Measurements from ENCODE around the gene IGF1R.

IGF1R gene

DNA sequence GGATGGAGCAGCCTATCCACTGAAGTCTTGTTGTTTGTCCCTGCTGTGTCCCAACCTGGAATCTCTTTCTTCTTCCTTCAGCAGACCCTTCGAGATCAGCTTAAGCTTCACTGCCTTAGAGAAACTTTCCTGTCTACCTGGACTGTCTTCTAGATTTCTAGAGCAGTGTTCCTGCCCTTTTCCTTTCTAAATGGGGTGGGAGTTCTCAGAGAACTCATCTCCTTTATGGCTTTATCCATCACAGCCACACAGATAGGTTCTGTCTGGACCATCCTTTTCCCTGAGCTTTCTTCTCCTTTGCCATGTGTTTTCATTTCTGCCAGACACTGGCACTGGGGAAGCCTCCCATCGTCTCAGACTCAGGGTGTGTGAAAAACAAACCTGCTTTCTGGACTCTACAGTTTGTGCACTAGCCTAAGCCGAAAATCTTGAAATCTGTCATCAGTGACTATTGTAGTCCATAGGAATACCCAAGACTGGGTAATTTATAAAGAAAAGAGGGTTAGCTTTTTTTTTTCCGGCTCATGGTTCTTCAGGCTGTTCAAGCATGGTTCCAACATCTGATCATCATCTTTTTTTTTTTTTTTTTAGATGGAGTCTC, 181.8 kb downstream of the IGF1R start:
- Histone ChIP-seq H3K9me3 (ENCODE audit: control insufficient read depth, low read length) (peaks cover 20% of the 10 kb centered on the region), H3K4me3 (ENCODE audit: insufficient read depth, low read depth, low read length, poor library complexity, severe bottlenecking) (no peak overlapping the region), H3K4me1 (ENCODE audit: control insufficient read depth, insufficient read depth, low read length, poor library complexity, severe bottlenecking) (no peaks in the 10 kb centered on the region), H3K36me3 (ENCODE audit: control insufficient read depth, insufficient read depth, low read length) (no peaks in the 10 kb centered on the region), H3K27ac (ENCODE audit: insufficient read depth, low read length, poor library complexity, severe bottlenecking) (no peak overlapping the region), H3K27me3 (replicated peaks; ENCODE audit: control insufficient read depth, insufficient read depth, low read length, poor library complexity, severe bottlenecking) (no peaks in the 10 kb centered on the region)
- no peak for DNase-seq

DNA sequence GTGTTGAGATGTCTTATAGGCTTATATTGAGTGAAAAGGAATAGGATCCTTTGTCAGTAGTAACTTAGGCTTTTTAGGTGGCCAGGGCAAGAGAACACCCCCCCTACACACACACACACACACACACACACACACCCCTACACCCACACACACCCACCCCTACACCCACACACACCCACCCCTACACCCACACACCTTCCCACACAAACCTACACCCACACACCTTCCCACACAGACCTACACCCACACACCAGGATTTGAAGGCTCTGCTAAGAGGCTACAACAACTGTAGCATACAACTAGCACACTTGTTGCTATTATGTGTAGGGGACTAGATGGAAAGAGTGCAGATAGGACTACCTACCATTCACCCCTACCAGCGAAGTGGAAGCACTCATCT, 186.6 kb downstream of the IGF1R start:
- no peak overlapping the region for H3K27ac ChIP-seq (ENCODE audit: insufficient read depth, low read length, poor library complexity, severe bottlenecking)
- H3K4me1 ChIP-seq (ENCODE audit: control insufficient read depth, insufficient read depth, low read length, poor library complexity, severe bottlenecking) = no peaks in the 10 kb centered on the region
- H3K4me3 ChIP-seq (ENCODE audit: insufficient read depth, low read depth, low read length, poor library complexity, severe bottlenecking) = no peak overlapping the region
- no peak for DNase-seq
- H3K9me3 ChIP-seq (ENCODE audit: control insufficient read depth, low read length) = peaks cover 10% of the 10 kb centered on the region
- no peaks in the 10 kb centered on the region for H3K36me3 ChIP-seq (ENCODE audit: control insufficient read depth, insufficient read depth, low read length)
- no peaks in the 10 kb centered on the region for H3K27me3 ChIP-seq (replicated peaks; ENCODE audit: control insufficient read depth, insufficient read depth, low read length, poor library complexity, severe bottlenecking)

DNA sequence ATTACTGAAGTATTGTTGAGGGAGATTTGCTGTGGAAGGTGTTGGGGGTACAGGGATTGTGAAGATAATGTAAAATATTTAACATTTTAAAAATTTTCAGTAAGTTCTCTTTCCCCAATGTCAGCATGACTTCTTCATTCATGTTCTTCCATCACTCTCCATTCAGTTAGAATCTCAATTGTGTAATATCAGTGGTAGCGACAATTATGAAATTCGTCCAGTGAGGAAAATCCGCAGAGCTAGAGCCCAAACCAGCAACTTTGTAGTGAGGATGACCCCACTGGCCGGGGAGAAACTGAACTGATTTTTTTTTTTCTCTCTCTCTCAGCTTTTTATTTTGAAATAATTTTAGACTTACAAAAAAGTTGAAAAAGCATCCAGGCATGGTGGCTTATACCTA, 187.5 kb downstream of the IGF1R start:
- H3K4me1 ChIP-seq (ENCODE audit: control insufficient read depth, insufficient read depth, low read length, poor library complexity, severe bottlenecking) = no peaks in the 10 kb centered on the region
- H3K36me3 ChIP-seq (ENCODE audit: control insufficient read depth, insufficient read depth, low read length) = no peaks in the 10 kb centered on the region
- H3K27me3 ChIP-seq (replicated peaks; ENCODE audit: control insufficient read depth, insufficient read depth, low read length, poor library complexity, severe bottlenecking) = no peaks in the 10 kb centered on the region
- H3K27ac ChIP-seq (ENCODE audit: insufficient read depth, low read length, poor library complexity, severe bottlenecking) = no peak overlapping the region
- DNase-seq = no peak
- H3K4me3 ChIP-seq (ENCODE audit: insufficient read depth, low read depth, low read length, poor library complexity, severe bottlenecking) = no peak overlapping the region
- H3K9me3 ChIP-seq (ENCODE audit: control insufficient read depth, low read length) = peaks cover 5% of the 10 kb centered on the region

DNA sequence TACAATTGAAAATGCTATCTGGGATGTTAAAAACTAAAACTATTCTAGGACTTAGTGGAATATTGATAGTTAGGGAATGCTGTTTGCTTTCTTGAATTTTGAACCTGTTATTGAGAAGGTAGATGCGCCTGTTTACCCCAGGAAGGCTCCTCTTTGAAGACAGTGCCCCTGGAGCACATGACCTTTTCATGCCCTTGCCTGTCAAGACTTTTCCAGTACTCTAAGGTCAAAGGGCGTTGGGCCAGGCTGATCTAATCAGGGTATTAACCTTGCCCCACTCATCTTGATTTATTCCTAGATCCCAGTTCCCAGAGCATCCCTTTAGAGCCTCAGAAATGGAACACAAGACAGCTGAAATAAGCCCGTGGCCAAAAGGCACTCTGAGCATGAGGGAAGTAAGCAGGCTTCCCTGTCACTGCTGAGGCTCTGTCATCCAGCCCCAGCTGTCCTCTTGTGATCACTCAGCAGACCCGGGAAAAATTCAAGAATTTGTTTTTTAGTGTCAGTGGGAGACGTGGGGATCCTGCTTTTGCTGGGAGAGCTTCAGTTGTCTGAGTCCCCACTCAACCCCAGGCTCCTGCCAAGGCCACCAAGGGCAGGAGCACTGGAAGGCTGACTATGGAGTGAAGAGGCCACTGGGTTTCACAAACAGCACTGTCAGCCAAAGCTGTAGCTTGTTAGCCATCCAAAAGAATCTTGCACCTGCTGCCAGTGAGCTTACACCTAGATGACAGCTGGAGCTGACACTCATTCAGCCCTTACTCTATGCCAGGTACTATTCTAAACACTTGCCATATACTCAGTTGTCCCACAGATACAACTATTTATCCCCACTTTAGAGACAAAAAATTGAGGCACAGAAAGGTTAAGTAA, 190.3 kb downstream of the IGF1R start:
- H3K4me3 ChIP-seq (ENCODE audit: insufficient read depth, low read depth, low read length, poor library complexity, severe bottlenecking) = no peak overlapping the region
- no peaks in the 10 kb centered on the region for H3K27me3 ChIP-seq (replicated peaks; ENCODE audit: control insufficient read depth, insufficient read depth, low read length, poor library complexity, severe bottlenecking)
- H3K4me1 ChIP-seq (ENCODE audit: control insufficient read depth, insufficient read depth, low read length, poor library complexity, severe bottlenecking) = no peaks in the 10 kb centered on the region
- no peaks in the 10 kb centered on the region for H3K36me3 ChIP-seq (ENCODE audit: control insufficient read depth, insufficient read depth, low read length)
- no peaks in the 10 kb centered on the region for H3K9me3 ChIP-seq (ENCODE audit: control insufficient read depth, low read length)
- no peak for DNase-seq
- no peak overlapping the region for H3K27ac ChIP-seq (ENCODE audit: insufficient read depth, low read length, poor library complexity, severe bottlenecking)

DNA sequence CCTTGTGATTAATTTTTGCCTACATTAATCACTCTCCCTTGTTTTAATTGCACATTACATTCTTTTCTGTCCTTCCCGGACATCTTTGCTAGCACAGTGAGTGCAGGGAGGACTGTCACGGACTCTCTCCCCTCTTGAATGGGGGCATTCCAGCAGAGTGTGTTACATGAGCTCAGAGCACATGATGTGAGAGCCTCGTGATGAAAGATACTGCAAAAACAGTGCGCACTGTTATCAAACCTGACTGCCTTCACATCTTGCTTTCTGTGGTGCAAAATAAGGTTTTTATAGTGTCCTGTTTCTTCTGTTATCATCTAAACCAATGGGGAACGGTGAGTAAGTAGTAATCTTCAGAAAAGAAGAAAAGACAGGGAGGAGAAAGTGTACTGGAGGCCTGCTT, 191.7 kb downstream of the IGF1R start:
- H3K27ac ChIP-seq (ENCODE audit: insufficient read depth, low read length, poor library complexity, severe bottlenecking) = no peak overlapping the region
- H3K4me1 ChIP-seq (ENCODE audit: control insufficient read depth, insufficient read depth, low read length, poor library complexity, severe bottlenecking) = no peaks in the 10 kb centered on the region
- no peak for DNase-seq
- H3K9me3 ChIP-seq (ENCODE audit: control insufficient read depth, low read length) = no peaks in the 10 kb centered on the region
- H3K27me3 ChIP-seq (replicated peaks; ENCODE audit: control insufficient read depth, insufficient read depth, low read length, poor library complexity, severe bottlenecking) = no peaks in the 10 kb centered on the region
- H3K36me3 ChIP-seq (ENCODE audit: control insufficient read depth, insufficient read depth, low read length) = no peaks in the 10 kb centered on the region
- H3K4me3 ChIP-seq (ENCODE audit: insufficient read depth, low read depth, low read length, poor library complexity, severe bottlenecking) = no peak overlapping the region

DNA sequence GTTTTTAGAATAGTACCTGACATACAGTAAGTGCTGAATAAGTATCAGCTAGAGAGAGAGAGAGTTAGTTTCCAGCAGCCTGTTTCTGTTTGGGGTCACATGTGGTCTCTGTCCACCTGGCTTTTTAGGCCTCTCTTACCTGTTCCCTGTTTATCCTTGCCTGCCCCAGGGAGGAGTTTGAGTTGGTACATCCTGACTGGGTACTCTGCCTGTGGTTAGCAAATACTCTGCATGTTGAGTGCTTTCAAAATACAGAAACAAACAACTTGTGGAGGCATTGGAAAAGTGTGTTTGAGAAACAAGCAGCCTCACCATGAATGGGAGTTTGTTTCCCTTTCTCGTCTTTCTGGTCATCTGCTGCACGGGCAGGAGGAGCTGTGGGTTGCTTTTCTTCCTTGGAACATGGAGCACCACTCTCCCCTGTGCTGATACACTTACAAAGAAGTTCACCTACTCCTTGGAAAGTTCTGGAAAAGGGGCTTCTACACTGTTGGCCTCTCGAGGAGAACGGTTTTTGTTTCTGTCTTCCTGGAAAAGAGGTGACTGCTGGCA, 193.2 kb downstream of the IGF1R start:
- DNase-seq = no peak
- Histone ChIP-seq H3K27ac (ENCODE audit: insufficient read depth, low read length, poor library complexity, severe bottlenecking) (no peak overlapping the region), H3K4me1 (ENCODE audit: control insufficient read depth, insufficient read depth, low read length, poor library complexity, severe bottlenecking) (no peaks in the 10 kb centered on the region), H3K9me3 (ENCODE audit: control insufficient read depth, low read length) (no peaks in the 10 kb centered on the region), H3K27me3 (replicated peaks; ENCODE audit: control insufficient read depth, insufficient read depth, low read length, poor library complexity, severe bottlenecking) (no peaks in the 10 kb centered on the region), H3K36me3 (ENCODE audit: control insufficient read depth, insufficient read depth, low read length) (no peaks in the 10 kb centered on the region), H3K4me3 (ENCODE audit: insufficient read depth, low read depth, low read length, poor library complexity, severe bottlenecking) (no peak overlapping the region)

DNA sequence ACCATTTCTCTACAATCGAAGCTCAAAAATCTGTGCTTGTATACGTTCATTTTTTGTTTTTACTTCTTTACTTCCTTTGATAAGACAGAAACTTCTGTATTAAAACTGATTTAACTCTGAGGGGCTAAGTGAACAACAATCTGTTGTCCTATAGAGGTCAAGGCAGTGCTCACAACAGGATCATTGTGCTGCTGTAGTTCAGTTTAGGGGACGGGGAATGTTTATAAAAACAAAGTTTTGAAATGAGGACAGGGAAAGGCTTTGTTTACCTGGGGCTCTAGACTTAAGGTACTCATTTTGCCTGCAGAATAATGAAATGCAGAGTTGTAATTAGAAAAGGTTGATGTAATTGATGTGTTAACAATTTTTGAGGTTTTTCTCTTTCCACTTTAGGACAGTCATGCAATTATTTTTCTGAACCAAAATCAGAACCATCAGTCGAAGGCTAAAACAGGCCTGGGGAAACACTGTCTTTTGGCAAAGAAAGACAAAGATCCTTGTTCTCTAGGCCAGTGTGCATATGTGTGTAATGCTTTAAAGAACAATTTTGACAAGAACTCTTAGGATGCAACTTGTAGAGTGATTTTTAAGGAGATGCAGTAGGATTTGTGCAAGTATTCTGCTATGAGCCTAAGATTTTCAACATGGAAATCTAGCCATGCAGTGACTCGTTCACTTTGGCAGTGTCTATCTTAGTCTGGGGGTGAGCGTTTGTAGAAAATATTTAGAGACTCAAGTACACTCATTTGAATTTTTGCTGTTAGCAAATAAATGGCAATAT, 194.0 kb downstream of the IGF1R start:
- no peak for DNase-seq
- no peak overlapping the region for H3K4me3 ChIP-seq (ENCODE audit: insufficient read depth, low read depth, low read length, poor library complexity, severe bottlenecking)
- no peaks in the 10 kb centered on the region for H3K36me3 ChIP-seq (ENCODE audit: control insufficient read depth, insufficient read depth, low read length)
- H3K9me3 ChIP-seq (ENCODE audit: control insufficient read depth, low read length) = no peaks in the 10 kb centered on the region
- no peaks in the 10 kb centered on the region for H3K4me1 ChIP-seq (ENCODE audit: control insufficient read depth, insufficient read depth, low read length, poor library complexity, severe bottlenecking)
- no peaks in the 10 kb centered on the region for H3K27me3 ChIP-seq (replicated peaks; ENCODE audit: control insufficient read depth, insufficient read depth, low read length, poor library complexity, severe bottlenecking)
- H3K27ac ChIP-seq (ENCODE audit: insufficient read depth, low read length, poor library complexity, severe bottlenecking) = no peak overlapping the region

DNA sequence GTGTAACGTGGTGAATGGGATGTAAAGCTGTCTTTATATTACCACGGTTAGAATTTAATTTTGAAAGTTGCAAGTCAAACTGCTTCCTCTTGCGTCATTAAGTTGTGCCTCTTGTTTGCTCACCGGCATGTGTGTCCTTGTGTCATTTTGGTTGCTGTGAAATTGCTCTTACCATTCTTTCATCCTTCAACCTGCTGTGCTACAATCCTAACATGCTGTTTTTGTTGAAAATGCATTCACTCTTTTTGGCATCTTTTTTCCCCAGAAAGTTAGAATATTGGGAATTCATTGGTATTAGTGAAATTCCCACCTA, 194.6 kb downstream of the IGF1R start:
- Histone ChIP-seq H3K36me3 (ENCODE audit: control insufficient read depth, insufficient read depth, low read length) (no peaks in the 10 kb centered on the region), H3K4me3 (ENCODE audit: insufficient read depth, low read depth, low read length, poor library complexity, severe bottlenecking) (no peak overlapping the region), H3K9me3 (ENCODE audit: control insufficient read depth, low read length) (no peaks in the 10 kb centered on the region), H3K27ac (ENCODE audit: insufficient read depth, low read length, poor library complexity, severe bottlenecking) (no peak overlapping the region), H3K27me3 (replicated peaks; ENCODE audit: control insufficient read depth, insufficient read depth, low read length, poor library complexity, severe bottlenecking) (no peaks in the 10 kb centered on the region), H3K4me1 (ENCODE audit: control insufficient read depth, insufficient read depth, low read length, poor library complexity, severe bottlenecking) (no peaks in the 10 kb centered on the region)
- DNase-seq = no peak

DNA sequence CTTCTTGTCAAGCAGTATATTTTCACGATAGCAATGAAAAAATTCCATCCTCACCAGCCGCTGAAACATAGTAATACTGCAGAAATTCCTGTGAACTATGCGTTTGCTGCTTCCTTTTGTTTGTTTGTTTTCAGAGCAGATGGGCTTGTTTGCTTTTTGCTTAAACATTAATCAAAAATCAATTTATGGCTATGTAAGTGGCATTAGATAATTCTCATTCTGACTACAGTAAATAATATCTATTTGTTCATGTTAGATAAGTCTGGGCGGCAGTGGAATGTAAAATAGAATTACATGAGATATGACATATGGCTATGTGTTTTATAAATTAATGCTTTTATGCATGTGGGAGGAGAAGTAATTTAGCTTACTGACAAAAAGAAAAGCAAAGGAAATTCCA, 195.5 kb downstream of the IGF1R start:
- H3K27me3 ChIP-seq (replicated peaks; ENCODE audit: control insufficient read depth, insufficient read depth, low read length, poor library complexity, severe bottlenecking) = no peaks in the 10 kb centered on the region
- DNase-seq = no peak
- no peak overlapping the region for H3K27ac ChIP-seq (ENCODE audit: insufficient read depth, low read length, poor library complexity, severe bottlenecking)
- H3K36me3 ChIP-seq (ENCODE audit: control insufficient read depth, insufficient read depth, low read length) = no peaks in the 10 kb centered on the region
- H3K4me1 ChIP-seq (ENCODE audit: control insufficient read depth, insufficient read depth, low read length, poor library complexity, severe bottlenecking) = no peaks in the 10 kb centered on the region
- H3K4me3 ChIP-seq (ENCODE audit: insufficient read depth, low read depth, low read length, poor library complexity, severe bottlenecking) = no peak overlapping the region
- H3K9me3 ChIP-seq (ENCODE audit: control insufficient read depth, low read length) = no peaks in the 10 kb centered on the region

DNA sequence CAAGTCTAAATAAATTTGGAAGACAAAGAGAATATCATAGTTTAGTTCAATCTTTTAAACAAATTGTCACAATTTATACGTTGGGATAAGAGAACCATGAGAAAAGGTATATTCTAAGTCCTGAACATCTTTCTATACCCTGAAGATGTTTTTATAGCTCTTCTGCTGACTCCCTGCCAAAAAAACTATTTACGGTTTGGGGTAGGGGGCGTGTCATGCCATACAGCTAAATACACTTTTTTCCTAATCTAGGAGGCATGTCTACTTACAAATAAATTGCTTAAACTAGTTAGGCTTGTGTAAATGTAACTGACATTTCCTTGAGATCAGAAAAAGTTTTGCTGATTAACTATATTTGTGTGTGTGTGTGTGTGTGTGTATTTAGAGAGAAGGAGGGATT, 195.9 kb downstream of the IGF1R start:
- Histone ChIP-seq H3K4me3 (ENCODE audit: insufficient read depth, low read depth, low read length, poor library complexity, severe bottlenecking) (no peak overlapping the region), H3K27ac (ENCODE audit: insufficient read depth, low read length, poor library complexity, severe bottlenecking) (no peak overlapping the region), H3K9me3 (ENCODE audit: control insufficient read depth, low read length) (no peaks in the 10 kb centered on the region), H3K4me1 (ENCODE audit: control insufficient read depth, insufficient read depth, low read length, poor library complexity, severe bottlenecking) (no peaks in the 10 kb centered on the region), H3K27me3 (replicated peaks; ENCODE audit: control insufficient read depth, insufficient read depth, low read length, poor library complexity, severe bottlenecking) (no peaks in the 10 kb centered on the region), H3K36me3 (ENCODE audit: control insufficient read depth, insufficient read depth, low read length) (no peaks in the 10 kb centered on the region)
- no peak for DNase-seq

Data from effector memory CD4-positive, alpha-beta T cell (primary cell).